Keratinocyte (primary cell): ENCODE results near the gene CASZ1. TPM values are rescaled to one million over a fixed set of nuclear protein-coding genes. Genes with fewer than 3 reads are reported as not detected.

ENCODE experiments used
- DNase-seq: peaks from one replicate; pipeline ENCODE4 v3.0.0-alpha.2; 2011; ENCODE audit warnings: low read depth, missing footprints, low spot score
- FAIRE-seq: peaks from 2 replicates; lab custom pipeline; 2011; peaks lifted over from hg19 to GRCh38; lab: Jason Lieb, UNC
- H2AFZ ChIP-seq: 2 replicates; pipeline ENCODE4 v1.6.0; 2012; ENCODE audit warnings: low read length, control low read depth, inconsistent platforms; ENCODE audit not compliant: control insufficient read depth
- H3K27ac ChIP-seq: 2 replicates; pipeline ENCODE4 v1.5.1; 2011; ENCODE audit warnings: low read length; ENCODE audit not compliant: control insufficient read depth, insufficient read depth
- H3K27me3 ChIP-seq: 3 replicates; pipeline ENCODE4 v1.6.0; 2011; ENCODE audit warnings: low read length; ENCODE audit not compliant: control insufficient read depth, insufficient read depth; ENCODE audit errors: extremely low read depth
- H3K36me3 ChIP-seq, 2 experiments: 2 replicates in 1 of 2; 3 replicates in 1 of 2; pipeline ENCODE4 v1.5.1; 2011; ENCODE audit warnings: low read length in 2 of 2, mild to moderate bottlenecking in 1 of 2; ENCODE audit not compliant: control insufficient read depth in 2 of 2, insufficient read depth in 2 of 2; ENCODE audit errors: extremely low read depth in 1 of 2
- H3K4me1 ChIP-seq: 3 replicates; pipeline ENCODE4 v1.5.1; 2011; ENCODE audit warnings: low read length; ENCODE audit not compliant: control insufficient read depth, insufficient read depth; ENCODE audit errors: extremely low read depth
- H3K4me2 ChIP-seq: 3 replicates; pipeline ENCODE4 v1.6.0; 2011; ENCODE audit warnings: low read depth, low read length; ENCODE audit not compliant: control insufficient read depth, insufficient read depth; ENCODE audit errors: extremely low read depth
- H3K4me3 ChIP-seq, 3 experiments: fragments of 200-600 bp in 1 of 3; sonication (generic) in 1 of 3; 2 replicates in 2 of 3; 3 replicates in 1 of 3; pipeline ENCODE4 v1.5.1; 2011 to 2016; ENCODE audit warnings: low read length in 3 of 3, mild to moderate bottlenecking in 3 of 3, control low read depth in 2 of 3, inconsistent platforms in 1 of 3, low read depth in 1 of 3, mixed read lengths in 1 of 3, mixed run types in 1 of 3, moderate library complexity in 1 of 3; ENCODE audit not compliant: control insufficient read depth in 2 of 3, insufficient read depth in 2 of 3; ENCODE audit errors: extremely low read depth in 1 of 3
- H3K79me2 ChIP-seq: 2 replicates; pipeline ENCODE4 v1.6.0; 2012; ENCODE audit warnings: low read length; ENCODE audit not compliant: control insufficient read depth, insufficient read depth
- H3K9ac ChIP-seq: 3 replicates; pipeline ENCODE4 v1.6.0; 2011; ENCODE audit warnings: low read length; ENCODE audit not compliant: control insufficient read depth, insufficient read depth; ENCODE audit errors: extremely low read depth
- H3K9me1 ChIP-seq: 3 replicates; pipeline ENCODE4 v1.6.0; 2011; ENCODE audit warnings: low read length; ENCODE audit not compliant: control insufficient read depth, insufficient read depth; ENCODE audit errors: extremely low read depth
- H3K9me3 ChIP-seq: 2 replicates; pipeline ENCODE4 v1.5.1; 2012; ENCODE audit warnings: low read depth, low read length; ENCODE audit not compliant: control insufficient read depth
- H4K20me1 ChIP-seq: 3 replicates; pipeline ENCODE4 v1.6.0; 2011; ENCODE audit warnings: low read length; ENCODE audit not compliant: control insufficient read depth, insufficient read depth; ENCODE audit errors: extremely low read depth
- CTCF ChIP-seq, 3 experiments: IDR thresholded peaks in 1 of 3; conservative IDR thresholded peaks in 1 of 3; optimal IDR thresholded peaks in 1 of 3; 2 replicates in 2 of 3; 3 replicates in 1 of 3; pipeline versions ENCODE3 to v1.5.1; 2011; ENCODE audit warnings: low read length in 3 of 3, mild to moderate bottlenecking in 3 of 3, moderate library complexity in 2 of 3, control low read depth in 1 of 3, inconsistent platforms in 1 of 3; ENCODE audit not compliant: insufficient read depth in 2 of 3; ENCODE audit errors: extremely low read depth in 1 of 3
- EZH2 ChIP-seq: IDR thresholded peaks from one replicate; pipeline ENCODE4 v1.6.1; 2012; ENCODE audit warnings: inconsistent platforms, mild to moderate bottlenecking, low read length, moderate library complexity
- dilution Hi-C: fragments of 300-500 bp; cut with MboI; formaldehyde crosslinking; loops from one replicate; pipeline ENCODE4 v1.7.0; 2020; ENCODE audit warnings: low sequenced_read_pairs; ENCODE audit not compliant: extremely low pct_ligation_motif_present
- polyA plus RNA-seq, 5 experiments: library from polyadenylated mRNA; depleted of rRNA in 3 of 5; stranded (reverse) in 3 of 5; stranded (forward) in 1 of 5; unstranded in 1 of 5; fragments of >200 nt; gene quantifications; 1 replicate in 1 of 5; 2 replicates in 3 of 5; 3 replicates in 1 of 5; pipeline versions ENCODE4 v1.2.1 to v1.2.3, GENCODE V29; 2011 to 2012; ENCODE audit warnings: missing spikeins in 2 of 5, low read depth in 1 of 5, low replicate concordance in 1 of 5

CASZ1 gene
- polyA plus RNA-seq, 1 donor (not counting 4 experiments of a cell fraction or from before 2014, with no cell fraction given) = 2.8 TPM

- dilution Hi-C loops = no loop called here
- no peak for TF ChIP-seq EZH2
- TF ChIP-seq CTCF (optimal IDR thresholded peaks at IDR 0.05 in 1 of 3, IDR thresholded peaks at IDR 0.05 in 1 of 3, conservative IDR thresholded peaks at IDR 0.05 in 1 of 3; ENCODE audit: extremely low read depth in 1 of 3, insufficient read depth in 2 of 3, low read length in 3 of 3) = no peak
- peaks cover 51% of the 10 kb centered on the region for H3K4me1 ChIP-seq
- no peaks in the 10 kb centered on the region for H3K9me1 ChIP-seq
- peak overlapping the region; percentile 79 for H2AFZ ChIP-seq
- H3K4me3 ChIP-seq = no peak overlapping the region
- H3K79me2 ChIP-seq = no peaks in the 10 kb centered on the region
- no peaks in the 10 kb centered on the region for H3K27me3 ChIP-seq
- H3K9me3 ChIP-seq = no peaks in the 10 kb centered on the region
- H3K9ac ChIP-seq = peak overlapping the region; percentile 33
- peak overlapping the region; percentile 48 for H3K27ac ChIP-seq
- FAIRE-seq = no peak
- H3K36me3 ChIP-seq = no peaks in the 10 kb centered on the region
- no peak for DNase-seq
- no peaks in the 10 kb centered on the region for H4K20me1 ChIP-seq
- H3K4me2 ChIP-seq = peak overlapping the region; percentile 18
Measured at GRCh38 chr1:10823000-10823401, 26.6 kb upstream of the CASZ1 start.

- dilution Hi-C loops = no loop called here
- Histone ChIP-seq H3K27ac (no peak overlapping the region), H4K20me1 (no peaks in the 10 kb centered on the region), H3K4me3 (no peak overlapping the region), H3K27me3 (no peaks in the 10 kb centered on the region), H2AFZ (no peak overlapping the region), H3K4me1 (peaks cover 51% of the 10 kb centered on the region), H3K79me2 (no peaks in the 10 kb centered on the region), H3K9me1 (no peaks in the 10 kb centered on the region), H3K9me3 (no peaks in the 10 kb centered on the region), H3K4me2 (no peak overlapping the region), H3K36me3 (no peaks in the 10 kb centered on the region), H3K9ac (no peak overlapping the region)
- no peak for DNase-seq
- TF ChIP-seq CTCF (optimal IDR thresholded peaks at IDR 0.05 in 1 of 3, IDR thresholded peaks at IDR 0.05 in 1 of 3, conservative IDR thresholded peaks at IDR 0.05 in 1 of 3; ENCODE audit: extremely low read depth in 1 of 3, insufficient read depth in 2 of 3, low read length in 3 of 3) (no peak), EZH2 (no peak)
- FAIRE-seq = peak; percentile 20
Measured at GRCh38 chr1:10821388-10821787, 24.9 kb upstream of the CASZ1 start.
